Measurements from ENCODE around the gene LRP1B.

LRP1B gene

DNA sequence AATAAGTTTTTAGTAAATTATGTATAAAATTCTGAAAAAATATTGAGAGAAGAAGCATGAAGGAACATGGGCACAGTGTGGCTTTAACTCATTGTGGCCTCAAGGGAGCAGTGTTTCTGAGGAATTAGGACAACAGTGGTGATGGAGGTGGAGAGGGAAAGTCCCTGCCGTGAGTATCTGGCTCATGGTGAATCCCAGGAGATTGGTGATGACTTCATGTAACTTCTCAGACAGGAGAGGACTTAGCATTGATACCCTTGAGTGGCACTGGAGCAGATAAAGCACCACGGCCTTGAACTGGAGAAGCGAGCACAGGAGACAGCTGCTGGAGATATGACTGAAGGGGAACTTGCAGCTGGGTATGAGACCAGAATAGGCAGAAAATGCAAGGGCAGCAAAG lies 35.0 kb upstream of the LRP1B start:
- TF ChIP-seq ZFX (IDR thresholded peaks at IDR 0.05; ENCODE audit: borderline replicate concordance), result no peak
- TF ChIP-seq, protein P1, sequence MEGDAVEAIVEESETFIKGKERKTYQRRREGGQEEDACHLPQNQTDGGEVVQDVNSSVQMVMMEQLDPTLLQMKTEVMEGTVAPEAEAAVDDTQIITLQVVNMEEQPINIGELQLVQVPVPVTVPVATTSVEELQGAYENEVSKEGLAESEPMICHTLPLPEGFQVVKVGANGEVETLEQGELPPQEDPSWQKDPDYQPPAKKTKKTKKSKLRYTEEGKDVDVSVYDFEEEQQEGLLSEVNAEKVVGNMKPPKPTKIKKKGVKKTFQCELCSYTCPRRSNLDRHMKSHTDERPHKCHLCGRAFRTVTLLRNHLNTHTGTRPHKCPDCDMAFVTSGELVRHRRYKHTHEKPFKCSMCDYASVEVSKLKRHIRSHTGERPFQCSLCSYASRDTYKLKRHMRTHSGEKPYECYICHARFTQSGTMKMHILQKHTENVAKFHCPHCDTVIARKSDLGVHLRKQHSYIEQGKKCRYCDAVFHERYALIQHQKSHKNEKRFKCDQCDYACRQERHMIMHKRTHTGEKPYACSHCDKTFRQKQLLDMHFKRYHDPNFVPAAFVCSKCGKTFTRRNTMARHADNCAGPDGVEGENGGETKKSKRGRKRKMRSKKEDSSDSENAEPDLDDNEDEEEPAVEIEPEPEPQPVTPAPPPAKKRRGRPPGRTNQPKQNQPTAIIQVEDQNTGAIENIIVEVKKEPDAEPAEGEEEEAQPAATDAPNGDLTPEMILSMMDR (IDR thresholded peaks at IDR 0.05), result peak; percentile 33
- no peak overlapping the region for H3K27ac ChIP-seq

DNA sequence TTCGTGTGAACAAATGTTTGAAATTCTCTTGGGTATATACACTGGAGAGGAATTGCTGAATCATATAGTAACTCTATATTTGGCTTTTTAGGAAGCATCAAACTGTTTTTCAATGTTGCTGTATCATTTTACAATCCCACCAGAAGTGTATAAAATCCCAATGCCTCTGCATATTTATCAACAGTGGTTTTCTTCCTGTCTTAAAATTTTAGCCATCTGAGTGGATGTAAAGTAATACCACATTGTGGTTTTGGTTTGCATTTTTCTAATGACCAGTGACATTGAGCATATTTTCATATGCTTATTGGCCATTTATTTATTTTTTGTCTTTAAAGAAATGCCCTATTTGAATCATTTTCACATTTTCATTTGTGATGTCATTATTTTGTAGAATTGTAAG lies 22.8 kb upstream of the LRP1B start:
- no peak for TF ChIP-seq ZFX (IDR thresholded peaks at IDR 0.05; ENCODE audit: borderline replicate concordance)
- TF ChIP-seq, protein P1 (IDR thresholded peaks at IDR 0.05), result no peak
- no peak overlapping the region for H3K27ac ChIP-seq

DNA sequence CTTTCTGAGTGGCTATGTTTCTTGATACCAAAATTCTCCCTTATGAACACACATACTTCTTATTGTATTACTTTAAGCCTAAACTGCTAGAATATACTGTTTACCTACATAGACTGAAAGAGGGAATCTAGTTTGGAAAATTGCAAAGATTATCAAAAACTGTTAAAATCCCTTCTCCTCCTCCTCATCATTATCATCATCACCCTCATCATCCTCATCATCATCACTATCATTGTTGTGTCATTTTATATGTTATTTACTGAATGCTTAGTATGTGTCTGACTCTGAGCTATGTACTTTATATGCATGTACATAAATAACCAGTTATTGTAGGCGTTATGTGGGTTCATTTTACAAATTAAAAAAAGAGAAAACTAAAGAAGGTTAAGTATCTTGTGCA lies 19.6 kb upstream of the LRP1B start:
- TF ChIP-seq, protein P1 (IDR thresholded peaks at IDR 0.05), result no peak
- TF ChIP-seq ZFX (IDR thresholded peaks at IDR 0.05; ENCODE audit: borderline replicate concordance), result no peak
- H3K27ac ChIP-seq, result no peak overlapping the region

DNA sequence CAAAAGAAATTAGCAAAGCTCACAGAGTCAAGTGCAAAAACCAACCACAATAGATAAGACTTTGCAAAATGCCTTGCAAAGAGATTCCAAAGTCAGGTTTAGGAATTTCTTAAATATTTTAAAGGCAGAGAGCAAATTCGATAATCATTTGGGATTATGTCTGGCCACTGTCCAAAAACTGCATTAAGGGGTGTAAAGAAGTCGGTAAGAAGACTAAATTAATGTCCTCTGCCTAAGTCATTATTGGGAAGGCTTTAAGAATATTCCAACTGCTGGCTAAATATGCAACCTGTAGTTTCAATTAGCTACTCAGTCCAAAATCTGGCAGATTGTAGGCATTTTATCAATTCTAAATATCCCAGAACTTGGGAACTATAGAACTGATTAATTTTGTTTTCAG lies 13.7 kb upstream of the LRP1B start:
- H3K27ac ChIP-seq, result no peak overlapping the region
- TF ChIP-seq, protein P1 (IDR thresholded peaks at IDR 0.05), result no peak
- no peak for TF ChIP-seq ZFX (IDR thresholded peaks at IDR 0.05; ENCODE audit: borderline replicate concordance)

DNA sequence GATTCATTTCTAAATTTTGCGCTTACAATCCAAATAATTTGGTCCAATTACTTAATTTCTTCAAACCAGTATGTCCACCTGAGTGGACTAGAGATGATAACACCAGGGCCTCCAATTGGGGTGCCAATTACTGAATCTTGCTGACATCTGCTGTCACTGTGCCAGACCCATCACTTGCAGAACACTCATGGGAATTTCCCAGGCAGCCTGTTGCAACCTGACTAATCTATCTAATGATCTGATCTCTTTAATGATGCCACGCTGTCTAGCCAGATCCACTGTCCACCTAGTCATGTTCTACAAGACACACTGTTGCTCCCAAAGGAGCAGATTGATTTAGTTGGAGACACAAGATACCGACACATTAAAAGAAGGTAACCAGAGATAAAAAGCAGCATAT lies 11.8 kb upstream of the LRP1B start:
- no peak overlapping the region for H3K27ac ChIP-seq
- TF ChIP-seq ZFX (IDR thresholded peaks at IDR 0.05; ENCODE audit: borderline replicate concordance), result no peak
- TF ChIP-seq, protein P1 (IDR thresholded peaks at IDR 0.05), result no peak

DNA sequence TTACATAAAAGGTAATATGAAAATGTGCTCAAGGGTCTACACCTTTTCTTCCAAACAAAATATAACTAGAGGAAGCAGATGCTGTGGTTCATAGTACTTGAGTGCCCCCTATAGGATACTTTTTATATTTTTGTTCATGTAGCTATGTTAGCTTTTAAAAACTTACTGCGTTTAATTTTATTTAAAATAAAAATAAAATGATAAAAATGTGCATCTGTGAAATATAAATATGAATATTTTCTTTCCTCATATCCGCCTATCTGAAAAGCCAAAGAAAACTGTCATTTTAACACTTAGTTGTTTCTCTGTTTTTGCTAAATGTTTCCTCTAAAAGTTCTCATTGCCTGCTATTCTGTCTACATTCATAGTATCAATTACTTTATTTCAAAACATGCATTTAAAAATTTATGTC lies 9.6 kb upstream of the LRP1B start:
- no peak overlapping the region for H3K27ac ChIP-seq
- TF ChIP-seq, protein P1 (IDR thresholded peaks at IDR 0.05), result peak; percentile 60
- no peak for TF ChIP-seq ZFX (IDR thresholded peaks at IDR 0.05; ENCODE audit: borderline replicate concordance)

DNA sequence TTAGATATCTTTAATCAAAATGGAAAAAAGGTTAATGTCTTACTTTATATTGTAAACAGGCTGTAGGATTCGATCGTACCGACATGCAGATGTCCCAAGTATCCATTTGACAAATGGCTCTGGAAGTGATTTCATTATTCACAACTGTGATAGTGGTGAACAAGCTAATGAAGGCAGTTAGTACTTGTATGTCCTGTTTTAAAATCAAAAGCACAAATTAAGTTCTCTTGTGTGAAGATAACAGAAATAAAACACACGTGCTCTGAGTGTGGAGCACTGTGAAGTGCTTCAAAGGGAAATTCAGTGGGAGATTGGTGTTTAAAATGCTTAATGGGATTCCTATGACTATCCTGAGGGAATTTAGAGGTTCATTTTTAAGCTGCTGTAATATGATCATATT lies 8.6 kb upstream of the LRP1B start:
- no peak overlapping the region for H3K27ac ChIP-seq
- TF ChIP-seq, protein P1 (IDR thresholded peaks at IDR 0.05), result no peak
- no peak for TF ChIP-seq ZFX (IDR thresholded peaks at IDR 0.05; ENCODE audit: borderline replicate concordance)
